GM23248 (cell line): ENCODE measurements around the gene GRM7.

Experiments used
- EZH2 ChIP-seq: fragments of 200-600 bp; sonication (generic); IDR thresholded peaks from 2 replicates; pipeline ENCODE4 v1.6.1; 2018; ENCODE audit warnings: antibody characterized with exemption, mild to moderate bottlenecking; ENCODE audit not compliant: insufficient read depth, poor library complexity, severe bottlenecking
- EZH2phosphoT487 ChIP-seq: fragments of 200-600 bp; sonication (generic); IDR thresholded peaks from 2 replicates; pipeline ENCODE4 v1.6.1; 2018; ENCODE audit warnings: antibody characterized with exemption, moderate library complexity, mild to moderate bottlenecking, low read depth; ENCODE audit not compliant: insufficient read depth

DNA sequence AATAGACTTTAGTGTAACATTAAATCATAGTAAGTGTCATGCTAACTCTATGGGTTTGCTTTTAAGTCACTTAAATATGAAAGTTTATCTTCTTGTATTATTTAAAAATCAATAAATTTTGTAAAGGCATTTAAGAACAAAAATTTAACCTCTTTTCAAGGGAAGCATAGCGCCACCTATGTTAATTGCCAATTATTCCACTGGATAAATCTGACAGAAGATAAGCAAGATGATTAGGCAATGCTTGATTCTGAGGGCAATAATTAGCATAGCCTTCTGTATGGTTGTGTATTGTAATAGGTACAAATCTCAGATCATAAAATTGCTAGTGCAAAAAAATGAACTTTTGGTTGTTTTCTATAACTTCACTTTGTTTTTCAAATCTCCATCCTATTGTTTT lies 560.1 kb downstream of the GRM7 start:
- TF ChIP-seq EZH2 = no peak
- TF ChIP-seq EZH2phosphoT487 = no peak
